A673 (cell line): Measurements from ENCODE around the gene SF3B3. TPM values are rescaled to one million over a fixed set of nuclear protein-coding genes. Genes with fewer than 3 reads are reported as not detected.
"Not testable (repeated sequence)": the region's sequence is repeated elsewhere in the genome, so short reads cannot be mapped to it uniquely, and the experiment has no call there.

Experiments
- BruUV-seq: library from RNA; stranded (reverse); fragments of 400-500 nt; replicated peaks from 2 replicates; lab custom pipeline; 2021; lab: Mats Ljungman, UMichigan
- CTCF ChIA-PET: fragments of 300-600 bp; sonication (Branson Sonifier 250); formaldehyde crosslinking; loops from one replicate; lab custom pipeline; 2022; ENCODE audit warnings: antibody characterized with exemption; lab: Charles Lee
- POLR2A ChIA-PET: fragments of 300-600 bp; sonication (Branson Sonifier 250); formaldehyde crosslinking; loops from one replicate; lab custom pipeline; 2022; ENCODE audit warnings: antibody characterized with exemption; ENCODE audit not compliant: low non-redundant PET; lab: Charles Lee
- DNase-seq: peaks from one replicate; pipeline ENCODE4 v3.0.0-alpha.2; 2015; ENCODE audit warnings: low spot score
- H3K27ac ChIP-seq: fragments of 200-600 bp; sonication (generic); 2 replicates; pipeline ENCODE4 v1.5.1; 2016; ENCODE audit warnings: mixed run types, low read depth, mild to moderate bottlenecking, mixed read lengths, antibody characterized with exemption, low read length; ENCODE audit not compliant: poor library complexity, severe bottlenecking
- H3K27me3 ChIP-seq: fragments of 200-600 bp; sonication (generic); replicated peaks from 2 replicates; pipeline ENCODE4 v1.6.1; 2017; ENCODE audit warnings: mixed run types, low read depth, mild to moderate bottlenecking, mixed read lengths, antibody characterized with exemption, low read length; ENCODE audit not compliant: insufficient read depth, poor library complexity
- H3K36me3 ChIP-seq: fragments of 200-600 bp; sonication (generic); 2 replicates; pipeline ENCODE4 v1.6.1; 2016; ENCODE audit warnings: mixed run types, mild to moderate bottlenecking, mixed read lengths, antibody characterized with exemption, low read length; ENCODE audit not compliant: insufficient read depth, poor library complexity, severe bottlenecking
- H3K4me1 ChIP-seq: fragments of 200-600 bp; sonication (generic); 2 replicates; pipeline ENCODE4 v1.6.1; 2017; ENCODE audit warnings: mixed run types, mild to moderate bottlenecking, mixed read lengths, antibody characterized with exemption, low read length; ENCODE audit not compliant: insufficient read depth, poor library complexity, severe bottlenecking
- H3K4me3 ChIP-seq: fragments of 200-600 bp; sonication (generic); 2 replicates; pipeline ENCODE4 v1.5.1; 2016; ENCODE audit warnings: low read depth, mixed run types, mild to moderate bottlenecking, mixed read lengths, low read length; ENCODE audit not compliant: poor library complexity, severe bottlenecking
- H3K9me3 ChIP-seq: fragments of 200-600 bp; sonication (generic); 2 replicates; pipeline ENCODE4 v1.6.1; 2016; ENCODE audit warnings: mixed run types, low read depth, mild to moderate bottlenecking, mixed read lengths, antibody characterized with exemption, low read length; ENCODE audit not compliant: poor library complexity, severe bottlenecking
- EZH2 ChIP-seq: fragments of 200-600 bp; sonication (generic); IDR thresholded peaks from 2 replicates; pipeline ENCODE4 v1.6.1; 2017; ENCODE audit warnings: borderline replicate concordance, low read depth, mild to moderate bottlenecking, mixed read lengths, antibody characterized with exemption, low read length; ENCODE audit not compliant: poor library complexity, severe bottlenecking
- intact Hi-C: fragments of 100-400 bp; cut with micrococcal nuclease; formaldehyde crosslinking; loops from one replicate; pipeline ENCODE4 v1.10.0; 2022; ENCODE audit not compliant: unreplicated experiment
- total RNA-seq: library from RNA; stranded (reverse); gene quantifications from 2 replicates; pipeline ENCODE4 v1.2.3, GENCODE V29; 2021
- TF ChIP-seq, protein P1 (sequence below): fragments of 300-800, 200-600 bp; sonication (generic); conservative IDR thresholded peaks from 2 replicates; pipeline ENCODE4 v1.5.1; 2017; ENCODE audit warnings: low read depth, mild to moderate bottlenecking, antibody characterized with exemption, low read length, moderate library complexity, mixed read lengths

Gene SF3B3
- total RNA-seq, 1 experiment from 2014 or later, result 571 TPM

DNA sequence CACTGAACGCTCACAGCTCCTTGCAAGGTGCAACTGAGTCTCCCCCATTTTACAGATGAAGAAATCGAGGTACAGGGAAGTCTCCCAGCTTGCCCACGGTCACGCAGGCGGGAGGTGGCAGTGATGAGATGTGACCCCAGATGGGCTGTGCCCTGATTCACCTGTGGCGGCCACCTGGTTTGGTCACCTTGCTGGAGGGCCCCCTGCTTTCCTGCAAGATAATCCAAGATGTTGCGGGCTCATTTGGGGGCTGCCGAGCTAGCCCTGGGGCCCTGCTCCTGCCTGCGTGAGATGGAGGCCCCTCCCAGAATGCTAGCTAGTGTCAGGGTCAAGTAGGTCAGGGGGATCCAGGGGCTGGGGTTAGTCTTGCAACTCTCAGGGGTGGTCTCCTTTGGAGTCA, 63.1 kb downstream of the SF3B3 start:
- no TSS peak for BruUV-seq
- DNase-seq, result no peak
- Histone ChIP-seq H3K27me3 (no peaks in the 10 kb centered on the region), H3K36me3 (no peaks in the 10 kb centered on the region), H3K4me3 (no peak overlapping the region), H3K27ac (no peak overlapping the region), H3K4me1 (no peaks in the 10 kb centered on the region), H3K9me3 (no peaks in the 10 kb centered on the region)
- intact Hi-C loops, result no loop called here
- no peak for TF ChIP-seq EZH2
- TF ChIP-seq, protein P1, sequence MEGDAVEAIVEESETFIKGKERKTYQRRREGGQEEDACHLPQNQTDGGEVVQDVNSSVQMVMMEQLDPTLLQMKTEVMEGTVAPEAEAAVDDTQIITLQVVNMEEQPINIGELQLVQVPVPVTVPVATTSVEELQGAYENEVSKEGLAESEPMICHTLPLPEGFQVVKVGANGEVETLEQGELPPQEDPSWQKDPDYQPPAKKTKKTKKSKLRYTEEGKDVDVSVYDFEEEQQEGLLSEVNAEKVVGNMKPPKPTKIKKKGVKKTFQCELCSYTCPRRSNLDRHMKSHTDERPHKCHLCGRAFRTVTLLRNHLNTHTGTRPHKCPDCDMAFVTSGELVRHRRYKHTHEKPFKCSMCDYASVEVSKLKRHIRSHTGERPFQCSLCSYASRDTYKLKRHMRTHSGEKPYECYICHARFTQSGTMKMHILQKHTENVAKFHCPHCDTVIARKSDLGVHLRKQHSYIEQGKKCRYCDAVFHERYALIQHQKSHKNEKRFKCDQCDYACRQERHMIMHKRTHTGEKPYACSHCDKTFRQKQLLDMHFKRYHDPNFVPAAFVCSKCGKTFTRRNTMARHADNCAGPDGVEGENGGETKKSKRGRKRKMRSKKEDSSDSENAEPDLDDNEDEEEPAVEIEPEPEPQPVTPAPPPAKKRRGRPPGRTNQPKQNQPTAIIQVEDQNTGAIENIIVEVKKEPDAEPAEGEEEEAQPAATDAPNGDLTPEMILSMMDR, result no peak
- ChIA-PET POLR2A (no interaction called here), CTCF (no interaction called here)

DNA sequence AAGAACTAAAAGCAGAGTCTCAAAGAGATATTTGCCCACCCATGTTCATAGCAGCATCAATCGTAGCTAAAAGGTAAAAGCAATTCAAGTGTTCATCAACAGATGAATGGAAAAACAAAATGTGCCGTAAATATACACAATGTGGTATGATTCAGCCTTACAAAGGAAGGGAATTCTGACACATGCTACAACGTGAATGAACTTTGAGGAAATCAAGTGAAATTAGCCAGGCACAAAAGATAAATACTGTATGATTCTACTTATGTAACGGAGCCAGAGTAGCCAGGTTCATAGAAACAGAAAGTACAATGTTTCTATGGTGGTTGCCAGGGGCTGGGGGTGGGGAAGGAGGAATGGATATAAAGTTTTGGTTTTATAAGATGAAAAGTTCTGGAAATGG, 64.9 kb downstream of the SF3B3 start:
- TF ChIP-seq EZH2, result no peak
- TF ChIP-seq, protein P1, result no peak
- Histone ChIP-seq H3K4me1 (no peaks in the 10 kb centered on the region), H3K27ac (no peak overlapping the region), H3K27me3 (no peaks in the 10 kb centered on the region), H3K4me3 (no peak overlapping the region), H3K9me3 (no peaks in the 10 kb centered on the region), H3K36me3 (no peaks in the 10 kb centered on the region)
- no peak for DNase-seq
- BruUV-seq, result no TSS peak
- CTCF ChIA-PET, result no interaction called here
- intact Hi-C loops, result no loop called here
- POLR2A ChIA-PET, result no interaction called here

DNA sequence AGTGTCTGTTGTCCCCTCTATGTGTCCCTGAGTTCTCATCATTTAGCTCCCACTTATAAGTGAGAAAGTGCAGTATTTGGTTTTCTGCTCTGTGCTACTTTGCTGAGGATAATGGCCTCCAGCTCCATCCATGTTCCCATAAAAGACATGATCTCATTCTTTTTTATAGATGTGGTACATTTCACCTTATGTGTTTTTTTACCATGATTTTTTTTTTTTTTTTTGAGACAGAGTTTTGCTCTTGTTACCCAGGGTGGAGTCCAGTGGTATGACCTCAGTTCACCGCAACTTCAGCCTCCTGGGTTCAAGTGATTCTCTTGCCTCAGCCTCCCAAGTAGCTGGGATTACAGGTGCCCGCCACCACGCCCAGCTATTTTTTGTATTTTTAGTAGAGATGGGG, 65.8 kb downstream of the SF3B3 start:
- H3K4me1 ChIP-seq, H3K36me3 ChIP-seq, CTCF ChIA-PET, intact Hi-C loops, BruUV-seq, DNase-seq, H3K4me3 ChIP-seq, H3K27ac ChIP-seq, POLR2A ChIA-PET, H3K9me3 ChIP-seq, H3K27me3 ChIP-seq: not testable (repeated sequence)

DNA sequence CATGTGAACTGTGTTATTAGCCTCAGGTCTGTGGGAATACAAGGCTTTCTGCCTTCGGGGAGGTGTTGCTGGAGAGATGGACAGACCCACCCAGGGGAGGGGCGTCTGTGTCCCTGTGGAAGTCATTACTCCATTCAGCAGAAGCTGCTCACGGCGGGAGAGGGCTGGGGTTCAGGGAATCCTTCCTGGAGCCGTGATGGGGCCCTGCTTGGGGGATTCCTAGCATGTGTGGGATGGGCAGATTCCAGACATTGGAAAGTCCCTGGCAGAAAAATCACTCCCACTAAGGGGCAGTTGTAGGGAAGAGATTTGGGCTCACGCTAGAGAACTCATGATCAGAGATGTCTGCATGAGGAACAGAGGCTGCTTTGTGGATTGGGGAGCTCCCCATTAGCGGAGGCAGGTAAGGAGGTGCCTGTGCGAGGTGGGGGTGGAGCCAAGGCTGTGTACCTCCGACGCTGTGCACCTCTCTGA, 66.4 kb downstream of the SF3B3 start:
- CTCF ChIA-PET, result no interaction called here
- Histone ChIP-seq H3K4me1 (no peaks in the 10 kb centered on the region), H3K9me3 (no peaks in the 10 kb centered on the region), H3K4me3 (no peak overlapping the region), H3K36me3 (no peaks in the 10 kb centered on the region), H3K27me3 (no peaks in the 10 kb centered on the region), H3K27ac (no peak overlapping the region)
- intact Hi-C loops, result no loop called here
- POLR2A ChIA-PET, result no interaction called here
- BruUV-seq, result no TSS peak
- TF ChIP-seq, protein P1, result no peak
- no peak for TF ChIP-seq EZH2
- DNase-seq, result no peak
